B cell (primary cell): ENCODE measurements around the gene PDLIM4. TPM values are rescaled to one million over a fixed set of nuclear protein-coding genes. Genes with fewer than 3 reads are reported as not detected.

Experiments
- ATAC-seq: fragments of 200-7000 bp; cut with Tn5 transposase; one replicate; pipeline ENCODE4 v1.10.0; 2021; ENCODE audit warnings: low read depth, mild to moderate bottlenecking, moderate number of reproducible peaks, moderate library complexity
- CTCF ChIA-PET: fragments of 350-600 bp; sonication (Branson Sonifier 250); formaldehyde crosslinking; loops from one replicate; lab custom pipeline; 2021; ENCODE audit warnings: antibody characterized with exemption, inconsistent platforms; lab: Charles Lee
- POLR2A ChIA-PET: fragments of 350-600 bp; sonication (Branson Sonifier 250); formaldehyde crosslinking; loops from one replicate; lab custom pipeline; 2021; ENCODE audit warnings: antibody characterized with exemption; lab: Charles Lee
- DNase-seq: peaks from one replicate; pipeline ENCODE4 v3.0.0; 2013
- H2AFZ ChIP-seq: 2 replicates; pipeline ENCODE4 v1.6.1; 2012; ENCODE audit warnings: mild to moderate bottlenecking, low read depth, low read length; ENCODE audit not compliant: insufficient read depth, poor library complexity, severe bottlenecking
- H3K27ac ChIP-seq, 2 donors: 1 replicate in 1 of 2; 2 replicates in 1 of 2; pipeline ENCODE4 v1.5.1; 2012 to 2013; ENCODE audit warnings: low read length in 2 of 2, mild to moderate bottlenecking in 2 of 2, moderate library complexity in 1 of 2
- H3K27me3 ChIP-seq, 4 experiments: fragments of 200-600 bp in 1 of 4; sonication (generic) in 1 of 4; replicated peaks in 1 of 4; 1 replicate in 2 of 4; 2 replicates in 2 of 4; pipeline versions ENCODE4 v1.6.1 to v1.7.0; 2013 to 2016; ENCODE audit warnings: low read length in 3 of 4, mild to moderate bottlenecking in 2 of 4, mixed read lengths in 1 of 4, moderate library complexity in 1 of 4; ENCODE audit not compliant: insufficient read depth in 4 of 4, control insufficient read depth in 3 of 4; ENCODE audit errors: control extremely low read depth in 1 of 4
- H3K36me3 ChIP-seq, 2 experiments: replicated peaks in 1 of 2; 1 replicate in 1 of 2; 2 replicates in 1 of 2; pipeline versions ENCODE4 v1.6.1 to v1.7.1; 2013; ENCODE audit warnings: low read length in 1 of 2; ENCODE audit not compliant: insufficient read depth in 2 of 2, control insufficient read depth in 1 of 2; ENCODE audit errors: control extremely low read depth in 1 of 2, extremely low read depth in 1 of 2
- H3K4me1 ChIP-seq, 2 donors: fragments of 200-600 bp in 1 of 2; sonication (generic) in 1 of 2; 1 replicate in 1 of 2; 2 replicates in 1 of 2; pipeline versions ENCODE4 v1.5.1 to v1.6.1; 2013 to 2017; ENCODE audit warnings: low read length in 2 of 2; ENCODE audit not compliant: control insufficient read depth in 2 of 2, insufficient read depth in 2 of 2
- H3K4me2 ChIP-seq: replicated peaks from 2 replicates; pipeline ENCODE3; 2012; ENCODE audit warnings: mild to moderate bottlenecking, low read depth, low read length; ENCODE audit not compliant: poor library complexity, severe bottlenecking
- H3K4me3 ChIP-seq, 5 experiments: fragments of 200-600 bp in 1 of 5; sonication (generic) in 1 of 5; 1 replicate in 3 of 5; 2 replicates in 2 of 5; pipeline versions ENCODE4 v1.5.1 to v1.7.0; 2011 to 2016; ENCODE audit warnings: low read length in 4 of 5, mild to moderate bottlenecking in 4 of 5, low read depth in 2 of 5, control low read depth in 1 of 5, moderate library complexity in 1 of 5; ENCODE audit not compliant: insufficient read depth in 1 of 5; ENCODE audit errors: control extremely low read depth in 1 of 5, extremely low read depth in 1 of 5
- H3K79me2 ChIP-seq: fragments of 200-600 bp; sonication (generic); one replicate; pipeline ENCODE4 v1.6.0; 2016; ENCODE audit warnings: low read length; ENCODE audit not compliant: control insufficient read depth, insufficient read depth
- H3K9ac ChIP-seq: fragments of 200-600 bp; sonication (generic); 2 replicates; pipeline ENCODE4 v1.6.1; 2017; ENCODE audit warnings: mild to moderate bottlenecking, low read length, moderate library complexity
- H3K9me3 ChIP-seq, 3 donors: one replicate each; pipeline versions ENCODE4 v1.6.1 to v1.7.1; 2013; ENCODE audit warnings: low read length in 2 of 3; ENCODE audit not compliant: control insufficient read depth in 2 of 3, insufficient read depth in 1 of 3; ENCODE audit errors: control extremely low read depth in 1 of 3
- H4K20me1 ChIP-seq: 2 replicates; pipeline ENCODE4 v1.6.0; 2012; ENCODE audit warnings: mild to moderate bottlenecking, low read length; ENCODE audit not compliant: insufficient read depth, control insufficient read depth, poor library complexity, severe bottlenecking
- H3K27ac Mint-ChIP-seq: one replicate; pipeline ENCODE4 v1.8.0; 2021; ENCODE audit warnings: mixed read lengths
- H3K27me3 Mint-ChIP-seq: one replicate; pipeline ENCODE4 v1.8.0; 2021; ENCODE audit warnings: mixed read lengths
- H3K4me1 Mint-ChIP-seq: one replicate; pipeline ENCODE4 v1.8.0; 2021; ENCODE audit warnings: mixed read lengths
- H3K4me3 Mint-ChIP-seq: one replicate; pipeline ENCODE4 v1.8.0; 2021; ENCODE audit warnings: mixed read lengths
- H3K9me3 Mint-ChIP-seq: one replicate; pipeline ENCODE4 v1.8.0; 2022; ENCODE audit warnings: mixed read lengths; ENCODE audit not compliant: insufficient read depth
- CTCF ChIP-seq: fragments of 200-600 bp; IDR thresholded peaks from one replicate; pipeline ENCODE4 v1.8.0; 2022; ENCODE audit warnings: antibody characterized with exemption, mild to moderate bottlenecking
- EZH2 ChIP-seq: IDR thresholded peaks from 2 replicates; pipeline ENCODE4 v1.6.1; 2012; ENCODE audit warnings: borderline replicate concordance, low read depth, mild to moderate bottlenecking, moderate library complexity, low read length; ENCODE audit not compliant: insufficient read depth, poor library complexity, severe bottlenecking
- WGBS: methylation state at CpG from one replicate; pipeline ENCODE4 v1.1.5; 2013; ENCODE audit warnings: missing lambda C conversion rate; ENCODE audit not compliant: insufficient coverage; 5-methylcytosine and 5-hydroxymethylcytosine counted together
- intact Hi-C: fragments of 100-400 bp; cut with micrococcal nuclease; formaldehyde crosslinking; loops from one replicate; pipeline ENCODE4 v1.10.0; 2022
- polyA plus RNA-seq: library from polyadenylated mRNA; depleted of rRNA; stranded (reverse); fragments of >200 nt; gene quantifications from 2 replicates; pipeline ENCODE4 v1.2.3, GENCODE V29; 2012
- total RNA-seq, 2 donors: library from RNA; stranded (reverse); fragments of 120-200 nt in 1 of 2; gene quantifications; 1 replicate in 1 of 2; 2 replicates in 1 of 2; pipeline versions ENCODE4 v1.2.3 to v1.2.4, GENCODE V29; 2013 to 2022

Gene PDLIM4
- total and polyA plus RNA-seq, 2 donors (not counting 1 experiment from before 2014, with no cell fraction given): not detected

GRCh38 chr5:132321109-132321721 is 63.7 kb downstream of the PDLIM4 start:
- WGBS: 100% methylated on average over 3 of the region's 3 CpGs
- H3K27ac Mint-ChIP-seq: no peak overlapping the region
- H3K4me1 Mint-ChIP-seq: no peaks in the 10 kb centered on the region
- TF ChIP-seq CTCF (no peak), EZH2 (no peak)
- H3K4me3 Mint-ChIP-seq: no peak overlapping the region
- H3K9me3 Mint-ChIP-seq: no peaks in the 10 kb centered on the region
- no peak overlapping the region for H3K4me2 ChIP-seq
- no peak overlapping the region for H2AFZ ChIP-seq
- H3K27ac ChIP-seq: no peak overlapping the region
- no peaks in the 10 kb centered on the region for H3K4me1 ChIP-seq
- H3K9ac ChIP-seq: no peak overlapping the region
- intact Hi-C loops: no loop called here
- H3K36me3 ChIP-seq: no peaks in the 10 kb centered on the region
- ChIA-PET CTCF (interaction anchor here (0.8 kb wide), 1 partner anchor 34 kb away, joined by 3 read pairs; no protein-coding TSS in a partner anchor), POLR2A (no interaction called here)
- no peaks in the 10 kb centered on the region for H4K20me1 ChIP-seq
- H3K4me3 ChIP-seq: no peak overlapping the region
- no peak for DNase-seq
- no peaks in the 10 kb centered on the region for H3K27me3 ChIP-seq
- H3K79me2 ChIP-seq: no peaks in the 10 kb centered on the region
- ATAC-seq: no peak
- no peaks in the 10 kb centered on the region for H3K27me3 Mint-ChIP-seq
- no peaks in the 10 kb centered on the region for H3K9me3 ChIP-seq

GRCh38 chr5:132322266-132322665 is 64.8 kb downstream of the PDLIM4 start:
- no peaks in the 10 kb centered on the region for H3K9me3 Mint-ChIP-seq
- no peaks in the 10 kb centered on the region for H3K36me3 ChIP-seq
- H3K79me2 ChIP-seq: no peaks in the 10 kb centered on the region
- H3K9ac ChIP-seq: no peak overlapping the region
- no peak for DNase-seq
- no peaks in the 10 kb centered on the region for H3K4me1 Mint-ChIP-seq
- no peak overlapping the region for H3K27ac Mint-ChIP-seq
- no peaks in the 10 kb centered on the region for H3K27me3 ChIP-seq
- H3K4me3 ChIP-seq: no peak overlapping the region
- intact Hi-C loops: no loop called here
- no peaks in the 10 kb centered on the region for H3K27me3 Mint-ChIP-seq
- TF ChIP-seq EZH2 (no peak), CTCF (no peak)
- no peak overlapping the region for H3K27ac ChIP-seq
- H3K4me1 ChIP-seq: no peaks in the 10 kb centered on the region
- H4K20me1 ChIP-seq: no peaks in the 10 kb centered on the region
- H3K4me3 Mint-ChIP-seq: no peak overlapping the region
- WGBS: 94% methylated on average over 7 of the region's 11 CpGs
- H2AFZ ChIP-seq: no peak overlapping the region
- no peaks in the 10 kb centered on the region for H3K9me3 ChIP-seq
- no peak overlapping the region for H3K4me2 ChIP-seq
- POLR2A ChIA-PET: no interaction called here
- no peak for ATAC-seq
- CTCF ChIA-PET: no interaction called here

Other genes starting within 250 kb of the PDLIM4 start
- gene ACSL6, start 246.0 kb upstream of the PDLIM4 start, total RNA-seq: 0.62 TPM in 1 of 2 replicates, not detected in the other
- gene ACSL6, start 246.0 kb upstream of the PDLIM4 start, polyA plus RNA-seq: 0.03 and 0.72 TPM in 2 replicates
- gene IL3, start 197.0 kb upstream of the PDLIM4 start, total RNA-seq: not detected in 2 replicates
- not detected in 2 replicates for gene IL3, start 197.0 kb upstream of the PDLIM4 start, polyA plus RNA-seq
- 0.41 TPM in 1 of 2 replicates, not detected in the other for gene CSF2, start 183.9 kb upstream of the PDLIM4 start, total RNA-seq
- gene CSF2, start 183.9 kb upstream of the PDLIM4 start, polyA plus RNA-seq: not detected in 2 replicates
- 0.22 and 0.25 TPM in 2 replicates for gene P4HA2, start 29.8 kb upstream of the PDLIM4 start, total RNA-seq
- 0.04 and 0.09 TPM in 2 replicates for gene P4HA2, start 29.8 kb upstream of the PDLIM4 start, polyA plus RNA-seq
- gene SLC22A4, start 36.7 kb downstream of the PDLIM4 start, total RNA-seq: 0.27 TPM in 1 of 2 replicates, not detected in the other
- 0.18 and 0.19 TPM in 2 replicates for gene SLC22A4, start 36.7 kb downstream of the PDLIM4 start, polyA plus RNA-seq
- 12.9 and 13.2 TPM in 2 replicates for gene SLC22A5, start 112.0 kb downstream of the PDLIM4 start, total RNA-seq
- 5.7 and 7.0 TPM in 2 replicates for gene SLC22A5, start 112.0 kb downstream of the PDLIM4 start, polyA plus RNA-seq
- gene IRF1, start 233.1 kb downstream of the PDLIM4 start, total RNA-seq: 304 and 306 TPM in 2 replicates
- 166 and 173 TPM in 2 replicates for gene IRF1, start 233.1 kb downstream of the PDLIM4 start, polyA plus RNA-seq